Astrocyte (in vitro differentiated cells and primary cell): ENCODE measurements around the gene CYYR1. TPM values are rescaled to one million over a fixed set of nuclear protein-coding genes. Genes with fewer than 3 reads are reported as not detected.

Experiments
- DNase-seq: peaks from one replicate; pipeline ENCODE4 v3.0.0-alpha.2; 2010; ENCODE audit warnings: low read depth
- FAIRE-seq: peaks from 2 replicates; lab custom pipeline; 2011; peaks lifted over from hg19 to GRCh38; lab: Jason Lieb, UNC
- H2AFZ ChIP-seq: 2 replicates; pipeline ENCODE4 v1.6.0; 2012; ENCODE audit warnings: low read depth, low read length, inconsistent platforms
- H3K27ac ChIP-seq: 2 replicates; pipeline ENCODE4 v1.5.1; 2011; ENCODE audit warnings: low read depth, low read length, inconsistent platforms
- H3K27me3 ChIP-seq: 2 replicates; pipeline ENCODE4 v1.6.0; 2011; ENCODE audit warnings: low read length, inconsistent platforms; ENCODE audit not compliant: insufficient read depth
- H3K36me3 ChIP-seq: 2 replicates; pipeline ENCODE4 v1.5.1; 2011; ENCODE audit warnings: low read length, inconsistent platforms; ENCODE audit not compliant: insufficient read depth
- H3K4me1 ChIP-seq: 2 replicates; pipeline ENCODE4 v1.5.1; 2011; ENCODE audit warnings: low read length, inconsistent platforms; ENCODE audit not compliant: insufficient read depth
- H3K4me2 ChIP-seq: 2 replicates; pipeline ENCODE4 v1.6.0; 2012; ENCODE audit warnings: low read length, inconsistent platforms
- H3K4me3 ChIP-seq: 2 replicates; pipeline ENCODE4 v1.5.1; 2011; ENCODE audit warnings: low read depth, mild to moderate bottlenecking, low read length, inconsistent platforms; ENCODE audit not compliant: insufficient read depth
- H3K79me2 ChIP-seq: 2 replicates; pipeline ENCODE4 v1.6.0; 2012; ENCODE audit warnings: mild to moderate bottlenecking, low read length, inconsistent platforms; ENCODE audit not compliant: insufficient read depth
- H3K9ac ChIP-seq: 2 replicates; pipeline ENCODE4 v1.6.0; 2012; ENCODE audit warnings: mild to moderate bottlenecking, low read length, inconsistent platforms
- H3K9me3 ChIP-seq: 2 replicates; pipeline ENCODE4 v1.5.1; 2012; ENCODE audit warnings: low read depth, mild to moderate bottlenecking, low read length, inconsistent platforms; ENCODE audit not compliant: insufficient read depth
- H4K20me1 ChIP-seq: 2 replicates; pipeline ENCODE4 v1.6.0; 2012; ENCODE audit warnings: low read length, inconsistent platforms; ENCODE audit not compliant: insufficient read depth
- H3K27ac Mint-ChIP-seq: one replicate; pipeline ENCODE4 v1.8.0; 2021; ENCODE audit warnings: mild to moderate bottlenecking, mixed read lengths; ENCODE audit not compliant: unreplicated experiment
- H3K27me3 Mint-ChIP-seq: one replicate; pipeline ENCODE4 v1.8.0; 2021; ENCODE audit warnings: low read depth, mixed read lengths; ENCODE audit not compliant: unreplicated experiment
- H3K36me3 Mint-ChIP-seq: one replicate; pipeline ENCODE4 v1.8.0; 2021; ENCODE audit warnings: low read depth, mixed read lengths; ENCODE audit not compliant: unreplicated experiment
- H3K4me1 Mint-ChIP-seq: one replicate; pipeline ENCODE4 v1.8.0; 2021; ENCODE audit warnings: low read depth, mixed read lengths; ENCODE audit not compliant: unreplicated experiment
- H3K4me3 Mint-ChIP-seq: one replicate; pipeline ENCODE4 v1.8.0; 2021; ENCODE audit warnings: mild to moderate bottlenecking, moderate library complexity, mixed read lengths; ENCODE audit not compliant: unreplicated experiment
- H3K9me3 Mint-ChIP-seq: one replicate; pipeline ENCODE4 v1.8.0; 2021; ENCODE audit warnings: mild to moderate bottlenecking, mixed read lengths; ENCODE audit not compliant: unreplicated experiment
- EZH2 ChIP-seq: IDR thresholded peaks from 2 replicates; pipeline ENCODE4 v1.6.1; 2012; ENCODE audit warnings: mild to moderate bottlenecking, low read length, inconsistent platforms; ENCODE audit not compliant: insufficient read depth
- total RNA-seq: library from RNA; stranded (reverse); gene quantifications from 2 replicates; pipeline ENCODE4 v1.2.1, GENCODE V29; 2021
- TF ChIP-seq, protein P1 (sequence below): IDR thresholded peaks from 2 replicates; pipeline ENCODE4 v1.5.1; 2011; ENCODE audit warnings: low read depth, mild to moderate bottlenecking, inconsistent platforms, low read length, moderate library complexity; ENCODE audit not compliant: insufficient read depth

The CYYR1 gene
- total RNA-seq, 1 donor from 2014 or later = 4.7 TPM

DNA sequence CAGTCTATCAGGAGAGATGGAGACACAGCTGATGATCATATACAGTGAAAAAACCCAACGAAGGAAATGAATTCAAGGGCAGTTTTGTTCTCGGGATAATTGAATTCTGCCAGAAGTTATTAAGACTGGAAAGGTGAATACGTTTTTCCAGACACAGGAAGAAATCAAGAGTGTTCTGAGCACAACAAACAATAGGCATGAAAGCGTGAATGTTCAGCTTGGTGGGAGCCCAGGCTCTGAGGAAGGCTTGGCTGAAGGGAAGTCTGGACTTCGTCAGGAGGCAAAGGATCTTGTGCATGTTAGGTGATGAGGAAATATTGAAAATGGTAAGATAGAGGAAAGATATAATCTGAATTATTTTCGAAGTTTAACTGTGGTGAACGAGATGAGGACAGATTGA, 50.4 kb downstream of the CYYR1 start:
- Histone ChIP-seq H3K4me3 (no peak overlapping the region), H3K4me2 (no peak overlapping the region), H3K27ac (no peak overlapping the region), H3K27me3 (no peaks in the 10 kb centered on the region), H3K9me3 (no peaks in the 10 kb centered on the region), H3K4me1 (no peaks in the 10 kb centered on the region), H2AFZ (no peak overlapping the region), H3K9ac (no peak overlapping the region), H3K36me3 (no peaks in the 10 kb centered on the region), H3K79me2 (no peaks in the 10 kb centered on the region), H4K20me1 (no peaks in the 10 kb centered on the region)
- H3K36me3 Mint-ChIP-seq = peaks cover 2% of the 10 kb centered on the region
- H3K27ac Mint-ChIP-seq = no peak overlapping the region
- TF ChIP-seq, protein P1, sequence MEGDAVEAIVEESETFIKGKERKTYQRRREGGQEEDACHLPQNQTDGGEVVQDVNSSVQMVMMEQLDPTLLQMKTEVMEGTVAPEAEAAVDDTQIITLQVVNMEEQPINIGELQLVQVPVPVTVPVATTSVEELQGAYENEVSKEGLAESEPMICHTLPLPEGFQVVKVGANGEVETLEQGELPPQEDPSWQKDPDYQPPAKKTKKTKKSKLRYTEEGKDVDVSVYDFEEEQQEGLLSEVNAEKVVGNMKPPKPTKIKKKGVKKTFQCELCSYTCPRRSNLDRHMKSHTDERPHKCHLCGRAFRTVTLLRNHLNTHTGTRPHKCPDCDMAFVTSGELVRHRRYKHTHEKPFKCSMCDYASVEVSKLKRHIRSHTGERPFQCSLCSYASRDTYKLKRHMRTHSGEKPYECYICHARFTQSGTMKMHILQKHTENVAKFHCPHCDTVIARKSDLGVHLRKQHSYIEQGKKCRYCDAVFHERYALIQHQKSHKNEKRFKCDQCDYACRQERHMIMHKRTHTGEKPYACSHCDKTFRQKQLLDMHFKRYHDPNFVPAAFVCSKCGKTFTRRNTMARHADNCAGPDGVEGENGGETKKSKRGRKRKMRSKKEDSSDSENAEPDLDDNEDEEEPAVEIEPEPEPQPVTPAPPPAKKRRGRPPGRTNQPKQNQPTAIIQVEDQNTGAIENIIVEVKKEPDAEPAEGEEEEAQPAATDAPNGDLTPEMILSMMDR = no peak
- TF ChIP-seq EZH2 = no peak
- no peak for FAIRE-seq
- no peak overlapping the region for H3K4me3 Mint-ChIP-seq
- peaks cover 5% of the 10 kb centered on the region for H3K9me3 Mint-ChIP-seq
- no peaks in the 10 kb centered on the region for H3K4me1 Mint-ChIP-seq
- DNase-seq = no peak
- no peaks in the 10 kb centered on the region for H3K27me3 Mint-ChIP-seq

DNA sequence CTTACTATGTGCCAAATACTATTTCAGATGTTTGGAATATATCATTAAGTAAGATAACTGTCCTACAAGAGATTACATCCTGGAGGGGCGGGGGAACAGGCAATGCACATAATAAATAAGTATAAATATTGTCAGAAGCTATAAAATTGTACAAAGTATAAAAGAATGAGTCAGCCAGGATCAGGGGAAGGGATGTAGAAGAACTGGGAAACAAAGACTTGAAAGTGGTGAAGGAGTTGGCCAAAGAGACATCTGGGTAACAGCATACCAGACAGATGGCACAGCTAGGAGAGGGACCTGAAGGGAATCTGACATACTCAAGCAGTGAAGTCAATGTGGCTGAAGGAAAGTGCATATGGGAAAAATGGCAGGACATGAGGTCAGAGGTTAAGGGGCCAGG, 53.9 kb downstream of the CYYR1 start:
- TF ChIP-seq, protein P1 = no peak
- TF ChIP-seq EZH2 = no peak
- no peaks in the 10 kb centered on the region for H3K4me1 Mint-ChIP-seq
- no peak for DNase-seq

DNA sequence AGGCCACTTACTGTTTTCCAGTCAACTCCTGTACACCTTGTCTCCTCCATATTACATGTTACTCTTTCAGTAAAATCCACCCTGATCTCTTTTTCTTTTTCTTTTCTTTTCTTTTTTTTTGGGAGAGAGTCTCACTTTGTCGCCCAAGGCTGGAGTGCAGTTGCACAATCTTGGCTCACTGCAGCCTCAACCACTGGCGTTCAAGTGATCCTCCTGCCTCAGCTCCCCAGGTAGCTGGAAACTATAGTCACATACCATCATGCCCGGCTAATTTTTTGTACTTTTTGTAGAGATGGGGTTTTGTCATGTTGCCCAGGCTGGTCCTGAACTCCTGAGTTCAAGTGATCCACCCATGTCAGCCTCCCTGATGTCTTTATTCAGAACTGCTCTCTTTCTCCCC, 57.8 kb downstream of the CYYR1 start:
- Histone ChIP-seq H3K4me3 (no peak overlapping the region), H3K36me3 (no peaks in the 10 kb centered on the region), H3K9me3 (no peaks in the 10 kb centered on the region), H2AFZ (no peak overlapping the region), H3K27ac (no peak overlapping the region), H4K20me1 (no peaks in the 10 kb centered on the region), H3K4me2 (no peak overlapping the region), H3K9ac (no peak overlapping the region), H3K27me3 (no peaks in the 10 kb centered on the region), H3K4me1 (no peaks in the 10 kb centered on the region), H3K79me2 (no peaks in the 10 kb centered on the region)
- Mint-ChIP-seq H3K36me3 (peaks cover 2% of the 10 kb centered on the region), H3K9me3 (peaks cover 5% of the 10 kb centered on the region), H3K4me1 (no peaks in the 10 kb centered on the region), H3K27me3 (no peaks in the 10 kb centered on the region), H3K4me3 (no peak overlapping the region), H3K27ac (no peak overlapping the region)
- TF ChIP-seq, protein P1 = no peak
- TF ChIP-seq EZH2 = no peak
- no peak for FAIRE-seq
- no peak for DNase-seq

More for the DNA sequence above, 53.9 kb downstream of the CYYR1 start:
- Histone ChIP-seq H3K27ac (no peak overlapping the region), H3K4me1 (no peaks in the 10 kb centered on the region), H3K36me3 (no peaks in the 10 kb centered on the region), H4K20me1 (no peaks in the 10 kb centered on the region), H3K9me3 (no peaks in the 10 kb centered on the region), H3K9ac (no peak overlapping the region), H2AFZ (no peak overlapping the region), H3K79me2 (no peaks in the 10 kb centered on the region), H3K27me3 (no peaks in the 10 kb centered on the region), H3K4me3 (no peak overlapping the region), H3K4me2 (no peak overlapping the region)
- Mint-ChIP-seq H3K27ac (no peak overlapping the region), H3K36me3 (peaks cover 2% of the 10 kb centered on the region), H3K9me3 (peaks cover 5% of the 10 kb centered on the region), H3K4me3 (no peak overlapping the region), H3K27me3 (no peaks in the 10 kb centered on the region)
- no peak for FAIRE-seq
